GM12878 (cell line): ENCODE measurements around the gene ZMYND19.

Experiments used
- ATF2 ChIP-seq: IDR thresholded peaks from 2 replicates; pipeline ENCODE4 v1.6.1; 2012; ENCODE audit warnings: low read length, inconsistent platforms
- BCLAF1 ChIP-seq: fragments of 450-650 bp; IDR thresholded peaks from 2 replicates; pipeline ENCODE4 v1.6.1; 2017; ENCODE audit warnings: antibody characterized with exemption, mild to moderate bottlenecking, moderate library complexity
- CTCF ChIP-seq, 3 experiments: IDR thresholded peaks in 2 of 3; conservative IDR thresholded peaks in 1 of 3; 2 replicates each; pipeline ENCODE4 v1.5.1; 2011; ENCODE audit warnings: low read depth in 3 of 3, low read length in 3 of 3, mild to moderate bottlenecking in 3 of 3, control low read depth in 2 of 3, moderate library complexity in 2 of 3, inconsistent platforms in 1 of 3, mixed read lengths in 1 of 3; ENCODE audit not compliant: control insufficient read depth in 2 of 3, insufficient read depth in 1 of 3; ENCODE audit errors: extremely low read depth in 1 of 3
- ESRRA ChIP-seq: IDR thresholded peaks from 2 replicates; pipeline ENCODE4 v1.6.1; 2012; ENCODE audit warnings: mild to moderate bottlenecking, low read length, improper control_type of control experiment
- NR2C2 ChIP-seq: IDR thresholded peaks from 2 replicates; pipeline ENCODE4 v1.6.1; 2011; ENCODE audit warnings: borderline replicate concordance, low read depth; ENCODE audit not compliant: control insufficient read depth, insufficient read length
- POLR2A ChIP-seq: IDR thresholded peaks from 2 replicates; pipeline ENCODE4 v1.6.1; 2011; ENCODE audit warnings: low read depth, mild to moderate bottlenecking, low read length
- POLR2AphosphoS2 ChIP-seq: IDR thresholded peaks from 2 replicates; pipeline ENCODE4 v1.6.1; 2011; ENCODE audit warnings: low read depth, mild to moderate bottlenecking, low read length, improper control_type of control experiment, moderate library complexity
- SPI1 ChIP-seq: IDR thresholded peaks from 2 replicates; pipeline ENCODE4 v1.6.1; 2011; ENCODE audit warnings: low read depth, mild to moderate bottlenecking, low read length, moderate library complexity, borderline replicate concordance; ENCODE audit not compliant: insufficient read depth
- SUPT20H ChIP-seq: IDR thresholded peaks from 2 replicates; pipeline ENCODE4 v1.6.1; 2011; ENCODE audit warnings: low read depth, mild to moderate bottlenecking, low read length, moderate library complexity, borderline replicate concordance; ENCODE audit not compliant: control insufficient read depth

GRCh38 chr9:137575364-137575715 is 15.0 kb downstream of the ZMYND19 start:
- no peak for TF ChIP-seq POLR2AphosphoS2
- no peak for TF ChIP-seq SUPT20H
- no peak for TF ChIP-seq SPI1
- no peak for TF ChIP-seq BCLAF1
- TF ChIP-seq POLR2A, result no peak
- TF ChIP-seq ESRRA, result no peak
- no peak for TF ChIP-seq ATF2
- no peak for TF ChIP-seq NR2C2
- TF ChIP-seq CTCF (IDR thresholded peaks at IDR 0.05 in 2 of 3, conservative IDR thresholded peaks at IDR 0.05 in 1 of 3; ENCODE audit: control insufficient read depth in 2 of 3, extremely low read depth in 1 of 3, insufficient read depth in 1 of 3, low read depth in 3 of 3, low read length in 3 of 3), result no peak
